Measurements from ENCODE around the gene ELFN2. TPM values are rescaled to one million over a fixed set of nuclear protein-coding genes. Genes with fewer than 3 reads are reported as not detected.
A peak's percentile ranks its signal among the peaks of the same experiment; 100 is the strongest.

ELFN2 gene
- total and polyA plus RNA-seq, 3 experiments from 2014 or later: 0.02 to 0.20 (median 0.09) TPM

- Histone ChIP-seq H3K27me3 (ENCODE audit: insufficient read depth, low read length, poor library complexity, severe bottlenecking) (no peaks in the 10 kb centered on the region), H3K27ac (ENCODE audit: low read depth, low read length) (no peak overlapping the region), H3K4me3 (ENCODE audit: low read length) (no peak overlapping the region), H3K9me3 (ENCODE audit: low read length) (no peaks in the 10 kb centered on the region), H3K36me3 (ENCODE audit: insufficient read depth, low read length) (no peaks in the 10 kb centered on the region), H3K4me1 (ENCODE audit: insufficient read depth, low read length) (no peaks in the 10 kb centered on the region)
- Mint-ChIP-seq H3K27ac (no peak overlapping the region), H3K9me3 (no peaks in the 10 kb centered on the region), H3K27me3 (peaks cover 8 to 31% of the 10 kb centered on the region in 2 donors), H3K4me3 (no peak overlapping the region), H3K36me3 (no peaks in the 10 kb centered on the region), H3K4me1 (peaks cover 0 to 4% (median 3%) of the 10 kb centered on the region in 3 donors)
- POLR2A ChIA-PET: no interaction called here
- no peak for DNase-seq
- CTCF ChIA-PET: no interaction called here
Measured at GRCh38 chr22:37409459-37410050, 17.7 kb downstream of the ELFN2 start.

- CTCF ChIA-PET: no interaction called here
- H3K4me1 Mint-ChIP-seq: peaks cover 0 to 4% (median 3%) of the 10 kb centered on the region in 3 donors
- POLR2A ChIA-PET: no interaction called here
- DNase-seq: no peak
- Histone ChIP-seq H3K9me3 (ENCODE audit: low read length) (no peaks in the 10 kb centered on the region), H3K27ac (ENCODE audit: low read depth, low read length) (no peak overlapping the region), H3K36me3 (ENCODE audit: insufficient read depth, low read length) (no peaks in the 10 kb centered on the region), H3K4me3 (ENCODE audit: low read length) (no peak overlapping the region), H3K27me3 (ENCODE audit: insufficient read depth, low read length, poor library complexity, severe bottlenecking) (no peaks in the 10 kb centered on the region), H3K4me1 (ENCODE audit: insufficient read depth, low read length) (no peaks in the 10 kb centered on the region)
- H3K4me3 Mint-ChIP-seq: no peak overlapping the region
- H3K36me3 Mint-ChIP-seq: no peaks in the 10 kb centered on the region
- no peak overlapping the region for H3K27ac Mint-ChIP-seq
- H3K9me3 Mint-ChIP-seq: no peaks in the 10 kb centered on the region
- H3K27me3 Mint-ChIP-seq: peaks cover 10 to 26% of the 10 kb centered on the region in 2 donors
Measured at GRCh38 chr22:37409031-37409430, 18.2 kb downstream of the ELFN2 start.

GRCh38 chr22:37407856-37408255 is 19.4 kb downstream of the ELFN2 start:
- Histone ChIP-seq H3K36me3 (ENCODE audit: insufficient read depth, low read length) (no peaks in the 10 kb centered on the region), H3K4me1 (ENCODE audit: insufficient read depth, low read length) (no peaks in the 10 kb centered on the region), H3K27ac (ENCODE audit: low read depth, low read length) (no peak overlapping the region), H3K4me3 (ENCODE audit: low read length) (no peak overlapping the region), H3K9me3 (ENCODE audit: low read length) (no peaks in the 10 kb centered on the region), H3K27me3 (ENCODE audit: insufficient read depth, low read length, poor library complexity, severe bottlenecking) (no peaks in the 10 kb centered on the region)
- Mint-ChIP-seq H3K27me3 (peaks cover 7 to 15% of the 10 kb centered on the region in 2 donors), H3K4me3 (no peak overlapping the region), H3K9me3 (no peaks in the 10 kb centered on the region), H3K36me3 (no peaks in the 10 kb centered on the region), H3K27ac (no peak overlapping the region), H3K4me1 (peaks cover 0 to 3% (median 1%) of the 10 kb centered on the region in 3 donors)
- ChIA-PET CTCF (no interaction called here), POLR2A (no interaction called here)
- DNase-seq: no peak

- Mint-ChIP-seq H3K4me3 (no peak overlapping the region), H3K4me1 (peaks cover 0 to 3% (median 0%) of the 10 kb centered on the region in 3 donors), H3K27ac (peak overlapping the region in 2 of 8 donors; percentile 21 to 43), H3K9me3 (no peaks in the 10 kb centered on the region), H3K36me3 (no peaks in the 10 kb centered on the region), H3K27me3 (peaks cover 10 to 11% of the 10 kb centered on the region in 2 donors)
- ChIA-PET POLR2A (interaction anchor here (0.6 kb wide), 1 partner anchor 1341 kb away, joined by 5 read pairs; no protein-coding TSS in a partner anchor), CTCF (no interaction called here)
- Histone ChIP-seq H3K36me3 (ENCODE audit: insufficient read depth, low read length) (no peaks in the 10 kb centered on the region), H3K27me3 (ENCODE audit: insufficient read depth, low read length, poor library complexity, severe bottlenecking) (no peaks in the 10 kb centered on the region), H3K4me1 (ENCODE audit: insufficient read depth, low read length) (no peaks in the 10 kb centered on the region), H3K9me3 (ENCODE audit: low read length) (no peaks in the 10 kb centered on the region), H3K4me3 (ENCODE audit: low read length) (no peak overlapping the region), H3K27ac (ENCODE audit: low read depth, low read length) (no peak overlapping the region)
- DNase-seq: no peak
Measured at GRCh38 chr22:37406441-37407235, 20.6 kb downstream of the ELFN2 start.

- Mint-ChIP-seq H3K4me1 (no peaks in the 10 kb centered on the region), H3K27ac (peak overlapping the region in 1 of 8 donors; percentile 74), H3K4me3 (no peak overlapping the region), H3K9me3 (no peaks in the 10 kb centered on the region), H3K27me3 (peaks cover 4 to 8% of the 10 kb centered on the region in 2 donors), H3K36me3 (no peaks in the 10 kb centered on the region)
- DNase-seq: no peak
- no peaks in the 10 kb centered on the region for H3K9me3 ChIP-seq (ENCODE audit: low read length)
- no peaks in the 10 kb centered on the region for H3K36me3 ChIP-seq (ENCODE audit: insufficient read depth, low read length)
- H3K4me1 ChIP-seq (ENCODE audit: insufficient read depth, low read length): no peaks in the 10 kb centered on the region
- no peak overlapping the region for H3K27ac ChIP-seq (ENCODE audit: low read depth, low read length)
- H3K4me3 ChIP-seq (ENCODE audit: low read length): no peak overlapping the region
- ChIA-PET CTCF (interaction anchor here (1.6 kb wide), 1 partner anchor 10 kb away, joined by 3 read pairs; no protein-coding TSS in a partner anchor), POLR2A (interaction anchor here (0.7 kb wide), 1 partner anchor 327 kb away, joined by 3 read pairs; no protein-coding TSS in a partner anchor)
- no peaks in the 10 kb centered on the region for H3K27me3 ChIP-seq (ENCODE audit: insufficient read depth, low read length, poor library complexity, severe bottlenecking)
Measured at GRCh38 chr22:37404091-37404490, 23.2 kb downstream of the ELFN2 start.

- H3K27me3 ChIP-seq (ENCODE audit: insufficient read depth, low read length, poor library complexity, severe bottlenecking): no peaks in the 10 kb centered on the region
- no peaks in the 10 kb centered on the region for H3K36me3 ChIP-seq (ENCODE audit: insufficient read depth, low read length)
- CTCF ChIA-PET: no interaction called here
- Mint-ChIP-seq H3K9me3 (no peaks in the 10 kb centered on the region), H3K27ac (peak overlapping the region in 1 of 8 donors; percentile 74), H3K27me3 (peaks cover 7 to 8% of the 10 kb centered on the region in 2 donors), H3K36me3 (no peaks in the 10 kb centered on the region), H3K4me1 (no peaks in the 10 kb centered on the region), H3K4me3 (no peak overlapping the region)
- POLR2A ChIA-PET: no interaction called here
- no peak for DNase-seq
- H3K27ac ChIP-seq (ENCODE audit: low read depth, low read length): no peak overlapping the region
- H3K4me1 ChIP-seq (ENCODE audit: insufficient read depth, low read length): no peaks in the 10 kb centered on the region
- H3K9me3 ChIP-seq (ENCODE audit: low read length): no peaks in the 10 kb centered on the region
- no peak overlapping the region for H3K4me3 ChIP-seq (ENCODE audit: low read length)
Measured at GRCh38 chr22:37403267-37403960, 23.9 kb downstream of the ELFN2 start.

- CTCF ChIA-PET: no interaction called here
- H3K4me3 Mint-ChIP-seq: no peak overlapping the region
Measured at GRCh38 chr22:37402184-37402506, 25.1 kb downstream of the ELFN2 start.

More at GRCh38 chr22:37402184-37402506, 25.1 kb downstream of the ELFN2 start:
- POLR2A ChIA-PET: no interaction called here
- no peak for DNase-seq
- Histone ChIP-seq H3K27ac (ENCODE audit: low read depth, low read length) (no peak overlapping the region), H3K4me1 (ENCODE audit: insufficient read depth, low read length) (no peaks in the 10 kb centered on the region), H3K4me3 (ENCODE audit: low read length) (no peak overlapping the region), H3K9me3 (ENCODE audit: low read length) (no peaks in the 10 kb centered on the region), H3K27me3 (ENCODE audit: insufficient read depth, low read length, poor library complexity, severe bottlenecking) (no peaks in the 10 kb centered on the region), H3K36me3 (ENCODE audit: insufficient read depth, low read length) (no peaks in the 10 kb centered on the region)
- H3K9me3 Mint-ChIP-seq: no peaks in the 10 kb centered on the region
- no peaks in the 10 kb centered on the region for H3K36me3 Mint-ChIP-seq
- H3K4me1 Mint-ChIP-seq: no peaks in the 10 kb centered on the region
- peaks cover 8 to 9% of the 10 kb centered on the region in 2 donors for H3K27me3 Mint-ChIP-seq
- H3K27ac Mint-ChIP-seq: no peak overlapping the region

All from CD8-positive, alpha-beta memory T cell (primary cell).